ENCODE measurements around the gene PLEKHM2. TPM values are rescaled to one million over a fixed set of nuclear protein-coding genes. Genes with fewer than 3 reads are reported as not detected.
"Not testable (repeated sequence)": the region's sequence is repeated elsewhere in the genome, so short reads cannot be mapped to it uniquely, and the experiment has no call there.

The PLEKHM2 gene, protein sequence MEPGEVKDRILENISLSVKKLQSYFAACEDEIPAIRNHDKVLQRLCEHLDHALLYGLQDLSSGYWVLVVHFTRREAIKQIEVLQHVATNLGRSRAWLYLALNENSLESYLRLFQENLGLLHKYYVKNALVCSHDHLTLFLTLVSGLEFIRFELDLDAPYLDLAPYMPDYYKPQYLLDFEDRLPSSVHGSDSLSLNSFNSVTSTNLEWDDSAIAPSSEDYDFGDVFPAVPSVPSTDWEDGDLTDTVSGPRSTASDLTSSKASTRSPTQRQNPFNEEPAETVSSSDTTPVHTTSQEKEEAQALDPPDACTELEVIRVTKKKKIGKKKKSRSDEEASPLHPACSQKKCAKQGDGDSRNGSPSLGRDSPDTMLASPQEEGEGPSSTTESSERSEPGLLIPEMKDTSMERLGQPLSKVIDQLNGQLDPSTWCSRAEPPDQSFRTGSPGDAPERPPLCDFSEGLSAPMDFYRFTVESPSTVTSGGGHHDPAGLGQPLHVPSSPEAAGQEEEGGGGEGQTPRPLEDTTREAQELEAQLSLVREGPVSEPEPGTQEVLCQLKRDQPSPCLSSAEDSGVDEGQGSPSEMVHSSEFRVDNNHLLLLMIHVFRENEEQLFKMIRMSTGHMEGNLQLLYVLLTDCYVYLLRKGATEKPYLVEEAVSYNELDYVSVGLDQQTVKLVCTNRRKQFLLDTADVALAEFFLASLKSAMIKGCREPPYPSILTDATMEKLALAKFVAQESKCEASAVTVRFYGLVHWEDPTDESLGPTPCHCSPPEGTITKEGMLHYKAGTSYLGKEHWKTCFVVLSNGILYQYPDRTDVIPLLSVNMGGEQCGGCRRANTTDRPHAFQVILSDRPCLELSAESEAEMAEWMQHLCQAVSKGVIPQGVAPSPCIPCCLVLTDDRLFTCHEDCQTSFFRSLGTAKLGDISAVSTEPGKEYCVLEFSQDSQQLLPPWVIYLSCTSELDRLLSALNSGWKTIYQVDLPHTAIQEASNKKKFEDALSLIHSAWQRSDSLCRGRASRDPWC
- total RNA-seq: 10 to 100 TPM; 51.0 to 52.6 TPM

DNA sequence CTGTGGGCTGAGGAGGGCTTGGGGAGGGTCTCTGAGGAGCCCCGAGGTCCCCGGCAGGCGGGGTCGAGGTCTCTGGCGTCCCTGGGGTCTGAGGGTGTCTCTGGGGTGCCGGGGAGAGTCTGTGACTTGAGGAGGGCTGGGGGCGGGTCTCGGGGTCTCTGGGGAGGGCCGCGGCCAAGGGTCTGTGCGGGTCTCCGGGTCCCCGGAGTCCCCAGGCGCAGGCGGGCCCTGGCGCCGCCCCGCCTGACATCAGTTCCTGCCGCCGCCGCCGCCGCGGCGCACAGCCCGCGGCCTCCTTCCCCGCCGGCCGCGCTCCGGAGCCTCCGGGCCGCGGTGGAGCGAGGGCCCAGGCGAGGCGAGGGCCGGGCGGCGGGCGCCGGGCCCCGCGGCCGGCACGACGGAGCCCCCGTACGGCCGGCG lies at the start of gene PLEKHM2:
TSS of gene PLEKHM2 (plus strand) at position 279 of the 420 bp plus-strand sequence. CDS start 239 bp downstream, outside the sequence.
- POLR2A ChIA-PET: interaction anchor here (1.6 to 2.4 kb wide), 2 partner anchors 13 to 81 kb away, joined by 3 to 27 read pairs; no protein-coding TSS in a partner anchor
- no peaks in the 10 kb centered on the region for H3K27me3 Mint-ChIP-seq (ENCODE audit: low read depth)
- DNase-seq: peak; percentile 48
- H3K27ac Mint-ChIP-seq: peak within 1 kb of the TSS; percentile 89
- H3K4me3 Mint-ChIP-seq: peak within 1 kb of the TSS; percentile 87
- peak; percentile 86 for ATAC-seq
- CTCF ChIA-PET: interaction anchor here (2.4 kb wide), 1 partner anchor 13 kb away, joined by 11 read pairs; no protein-coding TSS in a partner anchor
- H3K9me3 Mint-ChIP-seq (ENCODE audit: insufficient read depth): no peaks in the 10 kb centered on the region
- peaks cover 12% of the 10 kb centered on the region for H3K36me3 Mint-ChIP-seq (ENCODE audit: low read depth)
- peaks cover 27% of the 10 kb centered on the region for H3K4me1 Mint-ChIP-seq (ENCODE audit: low read depth)

DNA sequence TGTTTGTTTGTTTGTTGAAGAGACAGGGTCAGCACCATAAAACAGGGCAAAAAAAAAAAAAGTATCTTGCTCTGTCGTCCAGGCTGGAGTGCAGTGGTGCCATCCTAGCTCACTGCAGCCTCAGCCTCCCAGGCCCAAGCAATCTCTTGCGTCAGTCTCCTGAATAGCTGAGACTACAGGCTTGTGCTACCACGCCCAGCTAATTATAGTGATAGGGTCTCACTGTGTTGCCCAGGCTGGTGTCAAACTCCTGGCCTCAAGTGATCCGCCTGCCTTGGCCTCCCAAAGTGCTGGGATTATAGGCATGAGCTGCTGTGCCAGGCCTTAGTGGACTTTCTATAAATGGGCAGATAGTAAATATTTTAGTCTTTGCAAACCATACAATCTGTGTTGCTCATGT lies 47.7 kb upstream of the PLEKHM2 start:
- no peak overlapping the region for H3K27ac Mint-ChIP-seq
- no peaks in the 10 kb centered on the region for H3K27me3 Mint-ChIP-seq (ENCODE audit: low read depth)
- no peaks in the 10 kb centered on the region for H3K9me3 Mint-ChIP-seq (ENCODE audit: insufficient read depth)
- CTCF ChIA-PET: interaction anchor here (1.0 kb wide), 1 partner anchor 14 kb away, joined by 3 read pairs; no protein-coding TSS in a partner anchor
- peaks cover 9% of the 10 kb centered on the region for H3K4me1 Mint-ChIP-seq (ENCODE audit: low read depth)
- DNase-seq: no peak
- no peak overlapping the region for H3K4me3 Mint-ChIP-seq
- POLR2A ChIA-PET: no interaction called here
- no peak for ATAC-seq
- peaks cover 59% of the 10 kb centered on the region for H3K36me3 Mint-ChIP-seq (ENCODE audit: low read depth)

DNA sequence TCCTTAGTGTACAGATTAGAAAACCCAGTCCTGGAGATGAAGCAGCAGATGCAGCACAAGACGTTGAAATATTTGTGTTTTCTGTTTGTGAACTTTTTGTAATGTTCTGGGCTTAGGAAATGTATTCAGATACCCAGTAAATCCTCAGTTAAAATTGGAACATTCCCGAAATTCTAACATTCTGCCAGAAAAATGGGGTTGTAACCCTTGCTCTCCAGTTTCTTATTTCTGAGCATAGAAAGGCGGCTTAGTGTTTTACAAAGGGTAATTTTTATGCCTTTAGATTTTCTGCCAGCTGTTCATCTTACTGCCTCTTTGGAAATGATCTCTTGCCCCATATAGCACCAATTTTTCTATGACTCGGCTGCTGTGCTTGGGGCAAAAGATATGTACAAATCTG lies 46.3 kb upstream of the PLEKHM2 start:
- H3K27ac Mint-ChIP-seq: no peak overlapping the region
- POLR2A ChIA-PET: no interaction called here
- CTCF ChIA-PET: no interaction called here
- H3K27me3 Mint-ChIP-seq (ENCODE audit: low read depth): no peaks in the 10 kb centered on the region
- H3K4me1 Mint-ChIP-seq (ENCODE audit: low read depth): peaks cover 9% of the 10 kb centered on the region
- ATAC-seq (no peak), DNase-seq (no peak)
- H3K36me3 Mint-ChIP-seq (ENCODE audit: low read depth): peaks cover 60% of the 10 kb centered on the region
- no peaks in the 10 kb centered on the region for H3K9me3 Mint-ChIP-seq (ENCODE audit: insufficient read depth)
- no peak overlapping the region for H3K4me3 Mint-ChIP-seq

DNA sequence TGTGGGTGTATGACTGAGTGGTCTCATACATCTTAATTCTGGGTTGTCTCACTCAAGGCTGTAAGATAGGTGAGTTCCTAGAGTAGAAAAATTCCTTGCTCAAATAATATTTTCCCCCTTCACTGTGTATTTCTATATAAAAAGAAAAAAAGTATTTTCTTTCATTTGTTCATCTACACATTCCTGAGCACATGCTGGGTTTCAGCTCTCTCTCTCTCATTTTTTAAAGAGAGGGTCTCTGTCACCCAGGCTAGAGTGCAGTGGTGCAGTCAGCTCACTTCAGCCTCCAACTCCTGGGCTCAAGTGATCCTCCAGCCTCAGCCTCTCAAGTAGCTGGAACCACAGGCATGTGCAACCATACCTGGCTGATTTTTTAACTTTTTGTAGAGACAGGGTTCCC lies 44.9 kb upstream of the PLEKHM2 start:
- Mint-ChIP-seq H3K9me3 (ENCODE audit: insufficient read depth) (no peaks in the 10 kb centered on the region), H3K27ac (no peak overlapping the region), H3K4me1 (ENCODE audit: low read depth) (peaks cover 9% of the 10 kb centered on the region), H3K36me3 (ENCODE audit: low read depth) (peaks cover 61% of the 10 kb centered on the region), H3K27me3 (ENCODE audit: low read depth) (no peaks in the 10 kb centered on the region), H3K4me3 (no peak overlapping the region)
- DNase-seq: no peak
- no peak for ATAC-seq
- ChIA-PET CTCF (no interaction called here), POLR2A (interaction anchor here (0.6 kb wide), 1 partner anchor 116 kb away, joined by 6 read pairs; the partner anchor contains the start of gene CASP9)

DNA sequence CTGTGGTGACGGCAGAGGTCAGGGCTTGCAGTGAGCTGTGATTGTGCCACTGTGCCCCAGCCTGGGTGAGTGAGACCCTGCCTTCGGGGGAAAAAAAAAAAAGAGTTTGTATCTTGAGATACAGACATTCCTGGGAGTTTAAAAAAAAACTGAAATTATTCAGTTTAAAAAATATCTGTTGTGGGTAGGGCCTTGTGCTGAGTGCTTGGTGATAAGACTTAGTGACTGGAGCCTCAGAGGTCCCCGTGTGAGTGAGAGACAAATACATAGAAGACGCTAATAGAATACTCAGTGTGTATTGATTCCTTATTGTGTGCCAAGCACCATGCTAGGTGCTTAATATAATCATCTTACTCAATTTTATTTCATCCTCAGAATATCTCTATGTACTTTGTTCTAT lies 44.2 kb upstream of the PLEKHM2 start:
- no peak overlapping the region for H3K27ac Mint-ChIP-seq
- no peak for DNase-seq
- POLR2A ChIA-PET: no interaction called here
- H3K27me3 Mint-ChIP-seq (ENCODE audit: low read depth): no peaks in the 10 kb centered on the region
- H3K9me3 Mint-ChIP-seq (ENCODE audit: insufficient read depth): no peaks in the 10 kb centered on the region
- CTCF ChIA-PET: no interaction called here
- peaks cover 60% of the 10 kb centered on the region for H3K36me3 Mint-ChIP-seq (ENCODE audit: low read depth)
- ATAC-seq: no peak
- H3K4me1 Mint-ChIP-seq (ENCODE audit: low read depth): peaks cover 9% of the 10 kb centered on the region
- H3K4me3 Mint-ChIP-seq: no peak overlapping the region

DNA sequence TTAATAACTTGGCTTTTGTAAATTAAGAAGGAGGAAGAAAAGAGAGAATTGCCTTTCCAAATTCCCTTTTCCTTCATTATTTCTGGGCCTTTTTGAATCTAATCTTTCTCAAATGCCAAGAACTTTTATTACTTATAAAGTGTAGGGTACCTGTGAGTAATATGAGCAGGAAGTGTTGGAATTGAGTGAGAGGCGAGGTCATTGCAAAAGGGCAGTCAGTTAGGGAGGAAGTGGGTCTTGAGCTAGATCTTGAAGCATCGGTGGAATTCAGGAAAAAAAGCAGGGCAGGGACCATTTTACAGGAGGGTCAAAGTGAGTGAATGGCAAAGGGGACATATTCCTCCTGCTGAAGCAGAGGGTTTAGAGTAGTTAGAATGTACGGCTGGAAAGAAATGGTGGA lies 43.5 kb upstream of the PLEKHM2 start:
- ATAC-seq: no peak
- no peak for DNase-seq
- Mint-ChIP-seq H3K27me3 (ENCODE audit: low read depth) (no peaks in the 10 kb centered on the region), H3K9me3 (ENCODE audit: insufficient read depth) (no peaks in the 10 kb centered on the region), H3K4me1 (ENCODE audit: low read depth) (peaks cover 9% of the 10 kb centered on the region), H3K36me3 (ENCODE audit: low read depth) (peaks cover 63% of the 10 kb centered on the region), H3K4me3 (no peak overlapping the region), H3K27ac (peak overlapping the region; percentile 51)
- ChIA-PET CTCF (no interaction called here), POLR2A (no interaction called here)

DNA sequence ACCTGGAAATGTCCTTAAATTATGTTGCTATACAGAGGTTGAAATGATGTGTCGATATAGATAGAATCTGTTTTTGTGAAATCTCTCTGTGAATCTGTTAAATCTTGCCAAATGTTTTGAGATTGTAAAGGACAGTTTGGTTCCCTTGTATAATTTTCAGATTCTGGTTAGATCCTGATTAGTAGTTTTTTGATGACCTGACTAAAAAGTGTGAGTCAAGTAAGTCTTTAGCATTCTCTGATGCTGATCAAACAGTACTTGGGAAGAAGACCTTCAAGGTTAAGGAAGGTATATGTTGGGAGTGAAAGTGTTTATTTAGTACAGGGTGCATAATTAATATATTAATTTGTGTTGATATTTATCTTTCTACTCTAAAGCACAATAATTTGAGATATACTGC lies 34.2 kb upstream of the PLEKHM2 start:
- H3K36me3 Mint-ChIP-seq (ENCODE audit: low read depth): peaks cover 50% of the 10 kb centered on the region
- no peak for ATAC-seq
- DNase-seq: no peak
- no peaks in the 10 kb centered on the region for H3K4me1 Mint-ChIP-seq (ENCODE audit: low read depth)
- no peaks in the 10 kb centered on the region for H3K27me3 Mint-ChIP-seq (ENCODE audit: low read depth)
- H3K27ac Mint-ChIP-seq: peak overlapping the region; percentile 20
- POLR2A ChIA-PET: no interaction called here
- CTCF ChIA-PET: no interaction called here
- H3K4me3 Mint-ChIP-seq: no peak overlapping the region
- H3K9me3 Mint-ChIP-seq (ENCODE audit: insufficient read depth): no peaks in the 10 kb centered on the region

DNA sequence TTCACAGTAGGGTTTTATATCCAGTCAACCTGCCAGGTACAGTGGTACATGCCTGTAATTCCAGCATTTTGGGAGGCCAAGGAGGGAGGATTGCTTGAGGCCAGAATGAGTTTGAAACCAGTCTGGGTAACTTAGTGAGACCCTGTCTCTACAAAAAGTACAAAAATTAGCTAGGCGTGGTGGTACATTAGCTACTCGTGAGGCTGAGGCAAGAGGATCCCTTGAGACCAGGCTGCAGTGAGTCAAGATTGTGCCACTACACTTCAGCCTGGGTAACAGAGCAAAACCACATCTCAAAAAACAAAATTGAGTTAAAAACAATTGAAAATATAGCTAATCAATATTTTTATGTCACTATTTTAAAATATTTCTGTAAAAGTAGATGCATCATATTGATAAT lies 33.7 kb upstream of the PLEKHM2 start:
- H3K4me3 Mint-ChIP-seq: no peak overlapping the region
- no peak for DNase-seq
- peaks cover 2% of the 10 kb centered on the region for H3K4me1 Mint-ChIP-seq (ENCODE audit: low read depth)
- peaks cover 47% of the 10 kb centered on the region for H3K36me3 Mint-ChIP-seq (ENCODE audit: low read depth)
- H3K27me3 Mint-ChIP-seq (ENCODE audit: low read depth): no peaks in the 10 kb centered on the region
- no peak for ATAC-seq
- ChIA-PET CTCF (no interaction called here), POLR2A (no interaction called here)
- no peaks in the 10 kb centered on the region for H3K9me3 Mint-ChIP-seq (ENCODE audit: insufficient read depth)
- H3K27ac Mint-ChIP-seq: no peak overlapping the region

DNA sequence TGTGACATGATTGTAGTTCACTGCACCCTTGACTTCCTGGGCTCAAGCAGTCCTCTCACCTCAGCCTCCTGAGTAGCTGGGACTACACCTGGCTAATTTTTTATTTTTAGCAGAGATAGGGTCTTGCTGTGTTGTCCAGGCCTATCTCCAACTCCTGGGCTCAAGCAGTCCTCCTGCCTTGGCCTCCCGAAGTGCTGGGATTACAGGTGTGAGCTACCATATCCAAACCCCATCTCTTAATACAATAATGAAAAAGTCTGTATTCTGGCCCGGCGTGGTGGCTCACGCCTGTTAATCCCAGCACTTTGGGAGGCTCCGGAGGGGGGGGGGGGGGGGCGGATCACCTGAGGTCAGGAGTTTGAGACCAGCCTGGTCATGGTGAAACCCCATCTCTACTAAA lies 32.0 kb upstream of the PLEKHM2 start:
- H3K9me3 Mint-ChIP-seq (ENCODE audit: insufficient read depth); ATAC-seq; CTCF ChIA-PET; DNase-seq; H3K4me3 Mint-ChIP-seq; H3K4me1 Mint-ChIP-seq (ENCODE audit: low read depth); H3K27me3 Mint-ChIP-seq (ENCODE audit: low read depth); POLR2A ChIA-PET; H3K27ac Mint-ChIP-seq: not testable (repeated sequence)
- peaks cover 49% of the 10 kb centered on the region for H3K36me3 Mint-ChIP-seq (ENCODE audit: low read depth)

DNA sequence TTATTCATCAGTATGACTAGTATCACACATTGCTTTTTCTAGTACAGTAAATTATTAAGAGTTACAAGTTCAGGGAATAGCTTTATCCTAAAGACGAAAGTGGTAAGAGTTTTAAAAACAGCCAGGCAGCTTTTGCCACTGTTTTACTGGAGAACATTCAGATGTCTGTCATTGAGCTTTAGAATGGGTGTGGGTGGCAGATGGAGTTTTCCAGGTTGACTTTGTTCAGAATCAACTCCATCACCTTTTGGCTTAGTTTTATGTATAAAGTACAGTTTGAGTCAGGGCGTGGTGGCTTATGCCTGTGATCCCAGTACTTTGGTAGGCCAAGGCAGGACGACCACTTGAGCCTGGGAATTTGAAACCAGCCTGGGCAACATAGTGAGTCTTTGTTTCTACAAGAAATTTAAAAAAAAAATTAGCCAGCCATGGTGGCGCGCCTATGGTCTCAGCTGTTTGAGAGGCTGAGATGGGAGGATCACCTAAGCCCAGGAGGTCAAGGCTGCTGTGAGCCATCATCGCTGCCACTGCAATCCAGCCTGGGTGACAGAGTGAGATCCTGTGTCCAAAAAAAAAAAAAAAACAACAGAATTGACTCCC lies 29.9 kb upstream of the PLEKHM2 start:
- ATAC-seq: no peak
- ChIA-PET CTCF (interaction anchor here (0.7 to 1.0 kb wide), 2 partner anchors 32 to 43 kb away, joined by 3 to 4 read pairs; no protein-coding TSS in a partner anchor), POLR2A (interaction anchor here (1.6 kb wide), 1 partner anchor 15 kb away, joined by 3 read pairs; no protein-coding TSS in a partner anchor)
- Mint-ChIP-seq H3K4me1 (ENCODE audit: low read depth) (peaks cover 2% of the 10 kb centered on the region), H3K4me3 (no peak overlapping the region), H3K27ac (no peak overlapping the region), H3K27me3 (ENCODE audit: low read depth) (no peaks in the 10 kb centered on the region), H3K36me3 (ENCODE audit: low read depth) (peaks cover 47% of the 10 kb centered on the region), H3K9me3 (ENCODE audit: insufficient read depth) (no peaks in the 10 kb centered on the region)
- DNase-seq: no peak

DNA sequence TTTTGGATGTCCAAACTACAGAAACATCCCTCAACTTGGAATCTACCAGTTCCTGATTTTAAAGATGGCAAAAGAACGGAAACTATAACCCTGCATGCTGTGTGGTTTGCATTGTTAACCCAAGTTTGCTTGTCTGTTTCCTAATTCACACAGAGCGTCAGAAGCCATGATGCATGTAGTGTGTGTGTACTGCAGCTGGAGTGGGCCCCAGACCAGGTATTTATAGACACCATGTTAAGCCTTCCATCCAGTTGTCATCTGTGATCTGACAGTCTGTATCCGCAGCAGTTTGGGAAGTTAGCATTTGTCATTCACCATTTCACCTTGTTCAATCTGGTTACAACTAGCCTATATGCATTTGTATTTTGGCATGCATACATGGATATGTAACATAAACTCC lies 27.7 kb upstream of the PLEKHM2 start:
- Mint-ChIP-seq H3K36me3 (ENCODE audit: low read depth) (peaks cover 56% of the 10 kb centered on the region), H3K27ac (no peak overlapping the region), H3K4me3 (no peak overlapping the region), H3K9me3 (ENCODE audit: insufficient read depth) (no peaks in the 10 kb centered on the region), H3K27me3 (ENCODE audit: low read depth) (no peaks in the 10 kb centered on the region), H3K4me1 (ENCODE audit: low read depth) (peaks cover 2% of the 10 kb centered on the region)
- CTCF ChIA-PET: no interaction called here
- no peak for DNase-seq
- POLR2A ChIA-PET: no interaction called here
- no peak for ATAC-seq
